KOPT-K1 (cell line): ENCODE measurements around the gene TRIM46.
A peak's percentile ranks its signal among the peaks of the same experiment; 100 is the strongest.
"Not testable (repeated sequence)": the region's sequence is repeated elsewhere in the genome, so short reads cannot be mapped to it uniquely, and the experiment has no call there.

ENCODE experiments used
- H3K27ac ChIP-seq: fragments of 200-600 bp; sonication (generic); 2 replicates; pipeline ENCODE4 v1.5.1; 2016; ENCODE audit warnings: antibody characterized with exemption, mild to moderate bottlenecking, low read depth, low read length; ENCODE audit not compliant: poor library complexity, severe bottlenecking
- H3K36me3 ChIP-seq: fragments of 200-600 bp; sonication (generic); 2 replicates; pipeline ENCODE4 v1.5.1; 2017; ENCODE audit warnings: antibody characterized with exemption, mild to moderate bottlenecking, low read length, moderate library complexity; ENCODE audit not compliant: insufficient read depth
- H3K9me3 ChIP-seq: fragments of 200-600 bp; sonication (generic); 2 replicates; pipeline ENCODE4 v1.5.1; 2017; ENCODE audit warnings: antibody characterized with exemption, low read length, mild to moderate bottlenecking; ENCODE audit not compliant: insufficient read depth, poor library complexity, severe bottlenecking

TRIM46 gene

GRCh38 chr1:155186067-155186793 lies 12.6 kb downstream of the TRIM46 start:
- Histone ChIP-seq H3K9me3 (no peaks in the 10 kb centered on the region), H3K27ac (no peak overlapping the region), H3K36me3 (no peaks in the 10 kb centered on the region; the same call in 1 of the 2 replicates)

- H3K27ac ChIP-seq, result no peak overlapping the region
- H3K36me3 ChIP-seq, result no peaks in the 10 kb centered on the region
- H3K9me3 ChIP-seq, result no peaks in the 10 kb centered on the region
Observed at GRCh38 chr1:155186794-155187455, 13.3 kb downstream of the TRIM46 start.

GRCh38 chr1:155187456-155187891 lies 13.8 kb downstream of the TRIM46 start:
- Histone ChIP-seq H3K9me3 (no peaks in the 10 kb centered on the region), H3K27ac (no peak overlapping the region), H3K36me3 (no peaks in the 10 kb centered on the region)

GRCh38 chr1:155188268-155188667 lies 14.6 kb downstream of the TRIM46 start:
- Histone ChIP-seq H3K27ac (no peak overlapping the region), H3K9me3 (no peaks in the 10 kb centered on the region), H3K36me3 (no peaks in the 10 kb centered on the region)

GRCh38 chr1:155189926-155190325 lies 16.3 kb downstream of the TRIM46 start:
- not testable (repeated sequence) for H3K9me3 ChIP-seq, H3K27ac ChIP-seq, H3K36me3 ChIP-seq

GRCh38 chr1:155191904-155192303 lies 18.3 kb downstream of the TRIM46 start:
- no peak overlapping the region for H3K27ac ChIP-seq
- no peaks in the 10 kb centered on the region for H3K36me3 ChIP-seq
- H3K9me3 ChIP-seq, result no peaks in the 10 kb centered on the region

- Histone ChIP-seq H3K9me3 (no peaks in the 10 kb centered on the region), H3K27ac (peak overlapping the region; percentile 66), H3K36me3 (no peaks in the 10 kb centered on the region)
Observed at GRCh38 chr1:155192346-155193274, 19.0 kb downstream of the TRIM46 start.

GRCh38 chr1:155193275-155193990 lies 19.8 kb downstream of the TRIM46 start:
- no peaks in the 10 kb centered on the region for H3K36me3 ChIP-seq

GRCh38 chr1:155193991-155194240 lies 20.3 kb downstream of the TRIM46 start:
- H3K27ac ChIP-seq, result peak overlapping the region; percentile 66
- H3K36me3 ChIP-seq, result not testable (repeated sequence)

More at GRCh38 chr1:155193275-155193990, 19.8 kb downstream of the TRIM46 start:
- Histone ChIP-seq H3K27ac (peak overlapping the region; percentile 66), H3K9me3 (no peaks in the 10 kb centered on the region)

GRCh38 chr1:155195201-155196102 lies 21.8 kb downstream of the TRIM46 start:
- no peak overlapping the region for H3K27ac ChIP-seq
- no peaks in the 10 kb centered on the region for H3K9me3 ChIP-seq
- H3K36me3 ChIP-seq, result no peaks in the 10 kb centered on the region

More at GRCh38 chr1:155193991-155194240, 20.3 kb downstream of the TRIM46 start:
- H3K9me3 ChIP-seq, result not testable (repeated sequence)

GRCh38 chr1:155196103-155196892 lies 22.6 kb downstream of the TRIM46 start:
- Histone ChIP-seq H3K9me3 (no peaks in the 10 kb centered on the region), H3K36me3 (no peaks in the 10 kb centered on the region), H3K27ac (no peak overlapping the region)

GRCh38 chr1:155196893-155197638 lies 23.4 kb downstream of the TRIM46 start:
- no peaks in the 10 kb centered on the region for H3K9me3 ChIP-seq
- no peak overlapping the region for H3K27ac ChIP-seq
- no peaks in the 10 kb centered on the region for H3K36me3 ChIP-seq
